ENCODE data around the gene C3orf20.

C3orf20 gene

DNA sequence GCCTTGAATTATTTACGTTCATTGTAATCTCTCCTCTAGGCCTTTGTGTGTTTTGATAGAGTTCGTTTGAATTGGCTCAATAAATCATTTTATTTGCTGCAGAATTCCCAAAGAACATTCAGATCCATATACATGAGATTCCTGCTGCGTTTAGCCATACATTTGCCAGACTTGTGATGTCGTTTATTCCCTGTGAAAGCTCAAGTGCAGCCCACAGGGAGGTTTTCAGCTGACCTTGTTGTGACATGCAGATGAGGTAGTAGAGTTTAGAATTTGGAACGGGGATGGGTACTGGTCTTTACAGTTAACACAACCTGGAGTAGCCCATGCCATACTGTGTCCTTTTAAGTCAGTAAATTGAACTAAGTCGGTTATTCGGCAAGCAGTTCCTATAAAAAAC is at the start of gene C3orf20:
C3orf20 (plus strand) TSS at position 301 of the 400 bp plus-strand sequence. CDS start 7,573 bp downstream, outside the sequence.
- DNase-seq, result no peak

DNA sequence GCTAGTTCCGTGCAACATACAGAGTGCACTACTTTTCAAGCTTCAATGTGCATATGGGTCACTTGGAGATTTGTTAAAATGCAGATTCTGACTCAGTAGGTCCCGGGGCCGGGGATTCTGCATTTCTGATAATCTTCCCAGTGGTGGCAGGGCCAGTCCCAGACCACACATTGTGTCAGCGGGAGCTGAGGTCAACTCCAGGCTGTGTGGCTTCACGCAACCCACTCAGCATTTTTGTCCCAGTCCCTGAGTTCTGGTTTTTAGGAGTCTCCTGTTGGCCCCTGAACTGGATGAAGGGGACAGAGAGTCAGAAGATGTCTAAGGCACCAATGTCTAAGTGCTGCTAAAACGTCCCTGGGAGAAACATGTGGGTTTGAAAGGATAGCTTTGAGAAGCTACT is 49.5 kb upstream of the C3orf20 start:
- DNase-seq, result no peak

DNA sequence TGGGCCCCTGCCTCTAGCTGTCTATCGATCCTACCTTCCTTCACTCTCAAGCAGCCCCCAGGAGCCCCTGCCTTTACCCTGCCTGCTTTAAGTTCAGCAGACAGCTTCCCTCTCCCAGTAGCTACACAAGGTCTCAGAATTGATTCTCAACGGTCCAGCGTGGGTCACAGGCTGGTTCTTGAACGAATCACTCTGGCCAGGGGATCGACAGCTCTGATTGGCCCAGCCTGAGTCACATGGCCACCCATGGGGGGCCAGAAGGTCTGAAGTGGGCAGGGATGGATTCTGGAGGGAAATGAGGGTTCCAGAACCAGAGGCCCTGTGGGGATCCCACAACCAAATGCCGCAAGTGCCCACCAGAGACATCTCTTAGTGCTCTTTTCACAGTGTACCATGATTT is 47.1 kb upstream of the C3orf20 start:
- no peak for DNase-seq

DNA sequence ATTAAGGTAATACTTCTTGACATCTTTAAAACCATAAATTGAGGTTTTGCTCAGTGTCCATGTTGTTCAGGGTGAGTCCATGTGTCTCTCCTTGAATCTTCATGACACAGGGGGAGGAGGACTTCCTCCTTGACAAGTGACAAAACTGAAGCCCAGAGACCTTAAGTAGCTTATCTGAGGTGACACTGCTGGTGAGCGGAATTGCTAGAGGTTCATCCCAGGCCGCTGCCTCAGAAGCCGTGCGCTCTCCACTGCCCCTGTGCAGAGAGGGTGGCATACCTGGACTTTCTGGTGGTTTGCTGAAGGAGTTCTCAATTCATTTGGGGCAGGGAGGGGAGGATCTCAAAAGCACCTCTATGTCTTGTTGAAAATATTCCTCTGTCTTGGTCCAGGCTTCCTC is 46.5 kb upstream of the C3orf20 start:
- DNase-seq, result no peak

DNA sequence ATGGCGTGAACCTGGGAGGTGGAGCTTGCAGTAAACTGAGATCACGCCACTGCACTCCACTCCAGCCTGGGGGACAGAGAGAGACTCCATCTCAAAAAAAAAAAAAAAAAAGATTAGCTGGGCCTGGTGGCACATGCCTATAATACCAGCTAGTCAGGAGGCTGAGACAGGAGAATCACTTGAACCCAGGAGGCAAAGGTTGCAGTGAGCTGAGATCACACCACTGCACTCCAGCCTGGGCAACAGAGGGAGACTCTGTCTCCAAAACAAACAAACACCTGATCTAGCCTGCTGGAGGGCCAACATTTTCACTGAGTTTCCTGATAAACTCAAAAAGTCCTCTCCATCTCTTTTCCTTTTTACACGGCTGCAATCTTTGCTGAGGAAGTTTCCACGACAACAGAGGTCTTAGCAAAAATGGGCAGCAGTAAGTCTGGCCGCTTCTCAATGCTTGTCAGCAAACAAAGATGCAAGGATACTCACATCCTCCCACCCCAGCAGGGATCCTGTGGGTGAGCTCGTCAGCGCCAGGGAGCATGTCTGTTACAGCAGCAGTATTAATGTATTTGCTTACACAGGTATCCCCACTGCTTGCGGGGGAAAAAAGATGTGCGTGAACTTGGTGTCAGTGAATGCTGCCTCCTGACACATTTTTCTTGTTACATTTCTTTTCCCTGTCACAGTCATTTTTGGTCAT is 44.4 kb upstream of the C3orf20 start:
- DNase-seq, result no peak

DNA sequence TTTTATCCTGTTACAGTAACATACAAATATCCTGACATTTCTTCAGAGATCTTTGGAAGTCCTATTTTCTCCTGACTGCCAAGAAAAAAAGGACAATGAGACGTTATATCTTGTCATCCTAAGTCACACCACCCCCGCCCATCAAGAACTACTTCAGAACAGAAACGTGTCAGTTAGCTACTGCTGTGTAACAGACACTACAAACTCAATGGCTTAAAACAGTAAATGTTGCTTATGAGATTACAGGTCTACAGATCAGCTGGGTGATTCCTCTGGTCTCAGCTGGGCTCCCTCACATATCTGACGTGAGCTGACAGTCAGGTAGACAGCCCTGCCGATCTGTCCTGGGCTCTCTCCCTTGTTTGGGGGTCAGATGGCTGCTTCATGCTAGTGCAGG is 43.8 kb upstream of the C3orf20 start:
- DNase-seq, result no peak

DNA sequence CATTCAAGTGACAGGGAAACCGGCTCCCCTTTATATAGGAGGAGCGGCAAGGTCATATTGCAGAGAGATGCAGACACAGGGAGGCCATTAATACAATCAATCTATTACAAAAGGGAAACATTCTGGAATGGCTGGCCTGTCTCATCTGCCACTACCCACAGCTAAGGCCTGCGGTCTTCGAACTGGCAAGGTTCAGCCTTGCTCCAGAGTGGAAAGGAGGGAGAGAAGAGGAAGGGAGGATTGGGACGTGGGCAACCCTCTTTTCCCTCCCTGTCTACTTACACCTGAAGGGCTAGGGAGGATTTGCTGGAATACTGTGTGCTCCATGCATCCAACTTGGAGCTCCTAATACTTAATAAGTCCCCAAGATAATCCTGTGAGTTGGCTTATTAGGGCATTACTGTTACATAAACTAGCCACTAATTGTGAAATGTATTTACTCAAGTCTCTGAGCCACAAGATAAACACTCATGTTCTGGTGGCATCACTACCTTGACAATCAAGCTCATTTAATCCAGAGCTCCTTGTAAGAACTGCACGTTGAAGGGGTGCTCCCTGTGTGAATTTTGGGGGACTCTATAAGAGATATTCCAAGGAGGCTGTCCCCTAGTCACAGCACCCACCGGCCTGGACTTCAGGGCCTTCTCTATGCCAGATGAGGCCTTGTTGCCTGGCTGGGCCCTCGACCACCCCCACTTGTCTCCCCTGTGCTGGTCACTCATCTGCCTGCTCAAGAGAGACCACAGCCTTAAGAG is 43.1 kb upstream of the C3orf20 start:
- no peak for DNase-seq

DNA sequence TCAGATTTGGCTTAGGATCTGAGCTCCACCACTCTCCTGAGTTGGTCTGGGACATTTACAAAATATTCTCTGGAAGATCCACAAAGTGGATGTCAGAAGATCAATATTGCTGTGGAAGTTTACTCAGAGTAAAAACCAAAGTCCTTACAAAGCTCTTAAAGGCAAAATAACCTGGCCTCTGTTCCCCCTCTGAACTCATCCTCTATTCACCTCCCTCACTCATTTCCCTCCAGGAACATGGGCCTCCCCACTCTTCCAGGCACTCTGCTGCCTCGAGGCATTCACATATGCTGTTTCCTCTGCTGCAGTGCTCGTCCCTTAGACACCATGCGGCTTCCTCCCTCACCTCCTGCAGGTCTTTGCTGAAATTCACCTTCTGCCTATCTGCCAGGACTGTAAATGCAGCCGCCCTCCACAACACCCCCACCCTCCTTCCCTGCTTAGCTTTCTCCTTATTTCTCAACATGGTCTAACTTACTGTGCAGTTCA is 42.5 kb upstream of the C3orf20 start:
- no peak for DNase-seq

DNA sequence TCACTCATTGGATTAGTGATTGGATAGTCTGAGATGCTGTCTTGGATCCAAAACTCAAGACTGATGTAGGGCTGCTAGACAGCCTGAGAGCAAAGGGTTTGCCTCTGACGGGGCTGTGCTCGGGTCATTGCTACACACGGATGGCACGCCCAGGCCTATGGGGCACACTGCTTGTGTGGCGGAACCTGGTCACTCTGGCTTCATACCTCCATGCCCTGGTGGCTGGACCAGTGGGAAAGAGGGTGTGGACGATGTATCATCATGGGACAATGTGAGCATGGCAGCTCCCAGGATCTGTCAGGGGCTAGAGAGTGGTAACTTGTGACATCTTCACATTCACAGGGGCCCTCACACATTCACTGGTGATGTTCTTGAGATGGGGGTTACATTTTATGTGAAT is 41.5 kb upstream of the C3orf20 start:
- DNase-seq, result no peak

DNA sequence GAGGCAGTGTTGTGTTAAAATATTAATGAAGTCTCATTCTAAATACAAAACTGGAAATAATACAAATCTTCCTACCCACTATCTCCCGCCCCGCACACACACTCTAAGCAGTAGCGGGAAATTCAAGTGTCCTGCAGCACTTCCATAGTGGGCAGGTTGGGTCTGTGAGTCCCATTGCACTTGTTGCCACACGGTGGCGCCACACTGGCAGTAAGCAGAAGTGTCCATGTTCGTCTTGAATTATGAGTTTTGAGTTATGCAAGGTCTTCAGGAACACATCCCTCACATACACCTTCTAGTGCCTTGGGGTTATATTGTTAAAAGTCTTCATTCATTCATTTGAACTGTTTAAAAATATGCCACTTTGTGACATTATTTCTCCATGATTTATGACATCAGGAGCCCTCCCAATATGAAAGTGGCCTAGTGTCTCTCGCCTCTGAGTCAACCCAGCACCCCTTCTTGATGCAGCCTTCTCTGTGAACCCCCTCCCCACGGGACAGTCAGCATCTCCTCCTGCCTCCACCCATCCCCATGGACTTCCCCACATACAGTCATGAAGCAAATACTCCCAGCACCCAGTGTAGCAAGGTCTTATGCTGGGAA is 41.0 kb upstream of the C3orf20 start:
- DNase-seq, result peak; percentile 18

DNA sequence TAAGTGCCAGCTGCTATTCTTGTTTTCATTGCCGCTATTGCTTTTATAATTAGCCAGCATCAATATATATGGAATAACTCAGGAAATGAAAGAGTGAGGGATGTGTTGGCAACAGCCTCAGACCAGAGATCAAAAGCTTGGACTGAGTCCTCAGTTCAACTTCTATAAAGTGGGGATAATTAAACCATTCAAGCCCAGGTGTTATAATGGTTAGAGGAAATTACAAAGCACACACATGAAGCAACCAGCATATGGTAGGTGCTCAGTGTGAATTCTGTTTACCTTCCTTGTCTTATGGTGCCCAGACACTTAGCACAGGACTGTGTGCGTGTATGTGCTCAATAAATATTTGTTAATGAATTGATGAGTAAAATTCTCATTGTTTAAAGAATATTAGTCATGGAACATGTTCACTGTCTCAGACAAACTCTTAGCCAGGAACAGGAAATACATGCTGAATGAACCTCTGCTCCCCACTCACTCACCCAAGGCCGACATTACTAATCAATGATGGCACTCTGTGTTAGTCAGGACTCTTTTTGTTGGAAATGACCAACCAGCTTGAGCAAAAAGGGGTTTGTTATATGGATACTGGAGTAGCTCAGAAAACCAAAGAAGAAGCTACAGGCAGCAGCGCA is 40.1 kb upstream of the C3orf20 start:
- no peak for DNase-seq

DNA sequence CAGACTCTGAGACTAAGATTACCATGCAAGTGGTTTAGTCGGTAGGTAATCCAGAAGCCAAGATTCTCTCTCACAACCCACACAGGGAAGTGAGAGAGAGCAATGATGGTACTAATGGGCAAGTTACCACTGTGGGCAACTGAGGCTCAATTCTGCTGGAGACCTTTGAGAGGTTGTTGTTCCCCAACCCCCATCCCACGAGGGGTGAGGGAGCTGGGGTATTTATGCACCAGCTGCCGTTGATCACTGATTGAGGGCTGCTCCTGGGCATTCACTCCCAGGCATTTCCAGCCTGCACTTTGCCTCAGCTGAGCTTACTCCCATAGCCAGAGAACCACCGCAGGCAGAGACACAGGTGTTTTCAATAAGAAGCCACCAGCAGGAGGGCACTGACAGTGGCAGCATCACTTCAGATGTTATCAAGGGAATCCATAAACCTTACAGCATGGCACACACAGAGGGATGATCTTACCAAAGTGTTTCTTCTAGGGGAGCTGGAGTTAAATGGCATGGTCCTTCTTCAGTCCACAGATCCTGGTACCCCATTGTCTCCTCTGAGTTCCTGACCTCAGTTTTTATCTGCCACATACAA is 38.3 kb upstream of the C3orf20 start:
- DNase-seq, result no peak

DNA sequence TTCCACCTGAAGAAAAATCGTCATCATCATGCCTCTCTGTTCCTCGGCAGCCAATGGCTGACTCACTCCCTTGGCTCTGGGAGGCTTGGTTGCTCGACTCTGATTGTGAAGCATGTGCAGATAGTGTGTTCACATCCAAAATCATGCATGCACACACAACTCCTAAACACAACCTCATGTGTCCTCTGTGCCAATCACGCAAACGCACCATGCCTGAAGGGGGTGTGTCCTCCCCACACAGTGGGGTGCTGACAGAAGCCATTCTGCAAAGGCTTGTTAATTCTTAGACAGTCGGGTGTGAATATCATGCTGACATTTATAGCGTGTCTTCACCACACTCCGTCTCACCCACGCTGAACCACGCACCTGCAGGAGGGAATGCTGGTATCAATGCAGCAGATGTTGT is 34.8 kb upstream of the C3orf20 start:
- DNase-seq, result no peak

DNA sequence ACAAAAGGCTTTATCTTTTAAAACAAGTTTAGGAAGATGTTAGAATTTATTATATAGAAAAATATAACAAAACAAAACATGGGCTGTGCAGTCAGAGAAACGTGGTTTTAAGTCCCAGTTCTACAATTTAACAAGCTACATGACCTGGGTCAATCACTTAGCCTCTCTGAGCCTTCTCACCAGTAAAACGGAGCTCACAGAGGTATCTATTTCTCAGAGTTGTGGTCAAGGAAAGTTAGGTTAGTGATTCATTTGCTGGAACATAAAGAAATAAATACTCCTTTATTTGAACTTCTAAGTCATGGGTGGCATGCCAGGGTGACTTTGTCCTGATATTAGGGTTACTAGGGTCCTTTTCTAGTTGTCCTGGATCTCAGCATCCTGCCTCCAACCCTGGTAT is 34.2 kb upstream of the C3orf20 start:
- DNase-seq, result no peak

DNA sequence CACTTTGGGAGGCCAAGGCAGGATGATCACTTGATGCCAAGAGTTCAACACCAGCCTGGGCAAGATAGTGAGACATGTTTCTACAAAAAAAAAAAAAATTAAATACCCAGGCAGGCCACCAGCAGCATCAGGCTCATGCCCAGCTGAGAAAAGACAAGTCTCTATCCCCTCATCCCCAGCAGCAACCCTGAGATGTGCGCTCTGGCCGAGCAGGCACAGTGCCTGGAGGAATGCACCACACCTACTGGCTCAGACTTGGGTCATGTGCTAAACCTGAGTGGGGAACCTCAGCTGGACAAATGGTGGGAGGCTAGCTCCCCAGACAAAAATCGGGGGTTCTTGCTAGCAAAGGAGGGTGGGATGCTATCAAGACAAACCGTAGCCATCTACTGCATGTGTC is 33.6 kb upstream of the C3orf20 start:
- no peak for DNase-seq

DNA sequence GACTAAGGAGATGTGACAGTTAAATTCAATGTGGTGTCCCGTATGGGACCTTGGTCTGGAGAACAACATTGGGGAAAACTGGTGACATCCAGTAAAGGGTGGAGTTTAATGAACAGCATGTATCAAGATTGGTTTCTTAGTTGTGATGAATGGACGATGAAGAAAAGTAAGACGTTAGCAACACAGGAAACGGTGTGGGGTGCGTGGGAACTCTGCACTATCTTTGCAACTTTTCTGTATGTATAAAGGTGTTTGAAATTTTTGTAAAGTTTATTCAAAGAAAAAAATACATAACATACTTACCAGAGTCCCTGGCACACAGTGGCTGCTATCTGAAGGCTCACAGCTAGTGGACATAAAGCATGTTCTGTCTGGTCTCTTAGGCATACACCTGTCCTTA is 29.5 kb upstream of the C3orf20 start:
- no peak for DNase-seq

DNA sequence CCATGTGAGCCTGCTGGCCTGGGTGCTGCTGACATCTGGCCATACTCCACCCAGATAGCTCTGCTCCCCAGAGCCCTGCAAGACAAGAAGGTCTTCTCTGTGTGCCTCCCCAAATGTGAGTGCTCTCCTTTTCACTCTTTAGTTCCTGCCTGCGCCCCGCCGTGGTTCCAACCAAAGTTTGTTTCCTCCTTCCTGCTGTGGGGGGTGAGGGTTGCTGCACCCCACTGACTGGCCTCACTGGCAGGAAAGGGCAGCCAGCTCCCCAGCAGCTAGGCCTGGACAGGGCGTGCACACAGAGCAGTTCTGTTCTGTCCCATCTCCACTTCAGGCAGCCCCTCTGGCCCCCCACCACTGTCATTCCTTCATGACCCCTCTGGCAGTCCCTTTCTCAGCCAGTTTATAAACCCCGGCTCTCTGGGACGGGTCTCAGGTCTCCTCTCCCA is 28.8 kb upstream of the C3orf20 start:
- DNase-seq, result no peak

DNA sequence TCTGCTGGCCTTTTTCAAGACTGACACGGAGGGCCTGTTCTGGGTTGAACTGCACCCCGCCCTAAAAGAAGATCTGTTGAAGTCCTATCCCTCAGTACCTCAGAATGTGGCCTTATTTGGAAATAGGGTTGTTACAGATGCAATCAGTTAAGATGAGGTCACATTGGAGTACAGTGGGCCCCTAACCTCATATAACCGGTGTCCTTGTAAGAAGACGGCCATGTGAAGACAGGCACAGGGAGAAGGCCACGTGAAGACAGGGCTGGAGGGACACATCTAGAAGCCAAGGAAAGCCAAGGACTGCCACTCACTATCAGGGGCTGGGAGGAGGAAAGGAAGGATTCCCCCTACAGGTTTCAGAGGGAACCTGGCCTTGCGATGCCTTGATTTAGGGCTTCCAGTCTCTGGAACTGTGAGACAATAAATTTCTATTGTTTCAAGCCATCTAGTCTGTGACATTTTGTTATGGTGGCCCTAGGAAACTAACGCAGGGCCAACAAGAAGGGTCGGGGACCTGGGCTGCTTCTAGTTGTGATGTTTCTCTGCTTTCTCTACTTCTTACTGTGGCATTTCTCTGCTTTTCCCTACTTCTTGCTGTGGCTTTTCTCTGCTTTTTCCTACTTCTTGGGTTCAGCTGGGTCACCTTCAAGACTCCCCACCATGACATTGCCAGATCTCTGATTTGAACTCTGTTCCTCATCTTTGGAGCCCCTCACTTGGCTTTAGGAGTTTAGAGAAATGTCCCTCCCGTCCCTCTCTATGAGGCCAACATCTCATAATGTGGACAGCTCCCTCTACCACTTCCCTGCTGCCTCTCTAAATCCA is 28.1 kb upstream of the C3orf20 start:
- DNase-seq, result no peak

DNA sequence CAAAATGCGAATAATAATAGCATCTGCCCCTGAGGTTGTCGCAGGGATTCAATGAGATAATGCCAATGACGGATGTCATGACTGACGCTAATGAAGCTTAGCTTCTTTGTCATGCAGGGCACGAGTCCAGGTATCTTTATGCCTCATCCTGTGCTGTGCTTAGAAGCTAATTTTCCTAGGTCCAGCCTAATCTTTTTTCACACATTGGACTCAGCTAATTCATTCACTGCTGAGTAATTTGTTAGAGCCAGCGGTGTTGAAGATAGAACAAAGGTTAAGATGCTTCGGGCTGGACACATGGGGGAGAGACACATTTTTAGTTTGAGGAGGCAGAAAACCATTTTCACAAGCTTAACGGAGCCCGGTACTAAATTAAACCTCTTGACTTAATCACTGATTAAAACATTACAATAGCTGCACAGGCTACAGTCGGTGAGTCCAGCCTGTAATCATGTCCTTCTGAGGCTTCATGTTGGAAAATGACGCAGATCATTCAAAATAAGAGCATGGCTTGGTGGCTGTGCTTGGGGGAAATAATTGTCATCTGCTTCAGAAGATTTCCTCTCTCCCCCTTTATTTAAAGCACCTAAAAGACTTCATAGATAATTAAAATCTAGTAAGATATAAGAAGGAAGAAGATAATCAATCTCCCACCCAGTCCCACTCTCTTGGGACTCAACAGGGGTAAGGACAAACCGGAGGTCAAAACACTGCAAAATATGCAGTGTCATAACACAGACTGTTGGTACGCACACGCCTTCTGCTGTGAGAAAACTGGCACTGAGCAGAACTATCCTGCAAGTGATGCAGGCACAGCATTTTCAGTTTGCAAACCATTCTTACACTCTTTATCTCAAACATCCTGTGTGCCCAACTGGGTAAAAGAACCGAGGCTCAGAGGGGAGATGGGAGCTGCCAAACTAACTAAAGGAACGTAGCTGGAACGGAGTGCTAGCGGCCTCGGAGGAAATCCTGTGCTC is 26.7 kb upstream of the C3orf20 start:
- DNase-seq, result no peak

DNA sequence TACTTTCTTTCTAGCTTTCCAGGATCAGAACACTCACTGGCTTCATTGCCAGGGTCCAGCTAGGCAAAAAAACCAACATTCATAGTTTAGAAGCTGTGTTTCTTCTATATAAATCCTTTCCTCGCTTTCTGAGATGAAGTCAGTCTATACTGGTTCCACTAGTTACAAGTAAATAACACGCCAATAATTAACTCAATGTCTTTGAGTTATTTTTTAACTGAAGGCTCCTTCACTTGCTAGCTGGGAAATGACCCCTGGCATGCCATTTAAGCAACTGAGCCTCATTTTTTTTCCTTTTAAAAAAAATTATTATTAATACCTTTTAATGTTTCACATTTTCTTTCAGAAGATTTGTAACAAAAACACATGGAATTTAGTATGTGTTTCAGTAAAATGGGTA is 25.5 kb upstream of the C3orf20 start:
- DNase-seq, result no peak

DNA sequence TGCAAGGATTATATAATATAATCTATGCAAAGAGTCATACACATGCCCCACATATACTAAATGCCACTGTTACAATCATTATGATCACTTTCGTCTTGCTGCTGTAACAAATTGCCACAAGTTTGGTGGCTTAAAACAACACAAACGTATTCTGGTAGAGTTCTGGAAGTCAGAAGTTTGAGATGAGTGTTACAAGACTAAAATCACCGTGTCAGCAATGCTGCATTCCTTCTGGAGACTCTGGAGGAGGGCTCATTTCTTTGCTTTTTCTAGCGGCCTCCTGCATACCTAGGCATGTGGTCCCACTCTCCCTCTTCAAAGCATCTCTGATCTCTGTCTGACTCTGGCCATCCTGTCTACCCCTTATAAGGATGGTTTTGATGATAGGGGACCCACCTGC is 24.7 kb upstream of the C3orf20 start:
- no peak for DNase-seq
